HG02943 (cell line): ENCODE results near the gene PPP2R1B.

ENCODE experiments used
- ATAC-seq: cut with Tn5 transposase; IDR thresholded peaks from one replicate; pipeline ENCODE4 v1.9.1; 2021; ENCODE audit warnings: mild to moderate bottlenecking, low read depth, moderate library complexity; ENCODE audit not compliant: unreplicated experiment

The PPP2R1B gene

DNA sequence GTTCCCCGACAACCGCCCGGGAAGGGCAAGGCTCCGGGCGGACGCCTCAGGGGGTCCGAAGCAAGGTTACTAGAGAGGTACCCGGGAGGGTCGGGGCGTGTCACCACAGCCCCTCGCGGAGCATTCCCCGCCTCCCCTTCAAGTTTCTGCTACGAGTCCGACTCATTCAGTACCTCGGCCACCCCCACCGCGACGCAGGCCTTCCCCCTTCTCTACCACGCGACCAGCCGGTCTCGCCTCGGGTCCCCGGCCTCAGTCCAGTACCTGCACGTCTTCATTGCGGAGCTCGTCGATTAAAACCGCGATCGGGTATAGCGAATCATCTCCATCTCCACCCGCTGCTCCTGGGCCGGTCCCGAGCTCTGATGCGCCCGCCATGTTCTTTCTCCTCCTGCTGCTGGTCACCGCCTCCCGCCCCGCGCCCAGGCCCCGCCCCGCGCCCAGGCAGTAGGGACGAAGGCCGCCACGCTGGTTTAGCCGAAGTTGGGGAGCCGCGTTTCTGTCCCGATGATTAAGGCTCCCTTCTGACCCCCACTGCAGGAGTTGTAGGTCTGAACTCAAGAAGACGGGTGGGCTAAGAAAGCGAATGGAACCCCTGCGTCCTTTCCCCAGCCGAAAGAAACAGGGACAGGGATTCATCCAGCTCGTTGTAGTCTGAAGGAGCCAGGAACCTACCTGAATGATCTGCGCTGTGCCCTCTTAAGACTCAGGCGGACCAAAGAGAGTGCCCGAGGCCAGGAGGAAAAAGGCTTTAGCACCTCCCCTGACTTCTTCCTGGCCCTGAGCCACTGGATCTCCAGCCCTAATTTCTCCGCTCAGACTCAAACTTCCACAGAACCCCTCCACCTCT lies at the start of gene PPP2R1B:
PPP2R1B (minus strand) TSS at position 406 of the 850 bp plus-strand sequence; CDS start at position 378, 28 bp downstream.
- peak; percentile 90 for ATAC-seq

DNA sequence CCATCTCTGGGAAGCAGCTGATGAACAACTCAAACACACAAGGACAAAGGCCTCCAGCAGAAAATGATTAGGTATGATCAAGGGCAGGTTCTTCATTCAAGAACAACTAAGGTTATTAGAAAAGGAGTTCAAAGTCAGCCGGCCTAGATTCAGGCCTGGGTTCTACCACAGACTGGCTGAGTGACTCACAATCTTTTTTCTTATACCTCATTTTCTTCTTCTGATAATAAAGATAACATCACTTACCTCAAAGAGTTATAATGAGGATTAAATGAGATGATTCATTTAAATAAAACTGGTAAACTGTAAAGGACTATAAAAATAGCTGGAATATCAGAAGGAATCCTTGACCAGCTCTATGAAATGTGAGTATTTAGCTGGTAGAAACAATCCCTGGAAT lies 49.3 kb upstream of the PPP2R1B start:
- ATAC-seq: no peak

- no peak for ATAC-seq
Measured at GRCh38 chr11:111814557-111815320, 48.5 kb upstream of the PPP2R1B start.

DNA sequence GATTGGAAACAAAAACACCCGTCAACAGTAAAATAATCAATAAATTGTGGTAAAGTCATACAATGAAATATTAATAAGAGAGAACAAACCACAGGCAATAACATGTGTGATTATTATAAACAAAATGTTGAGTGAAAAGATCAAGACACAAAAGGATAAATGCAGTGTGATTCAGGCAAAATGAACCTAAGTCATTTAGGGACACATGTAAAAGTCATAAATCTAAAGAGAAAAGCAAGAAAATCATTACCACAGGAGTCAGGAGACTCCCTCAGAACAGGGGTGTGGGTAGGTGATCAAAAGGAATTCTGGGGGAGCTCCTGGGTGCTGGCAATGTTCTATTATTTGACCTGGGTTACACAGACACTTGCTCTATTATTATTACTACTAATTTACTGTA lies 47.9 kb upstream of the PPP2R1B start:
- no peak for ATAC-seq

DNA sequence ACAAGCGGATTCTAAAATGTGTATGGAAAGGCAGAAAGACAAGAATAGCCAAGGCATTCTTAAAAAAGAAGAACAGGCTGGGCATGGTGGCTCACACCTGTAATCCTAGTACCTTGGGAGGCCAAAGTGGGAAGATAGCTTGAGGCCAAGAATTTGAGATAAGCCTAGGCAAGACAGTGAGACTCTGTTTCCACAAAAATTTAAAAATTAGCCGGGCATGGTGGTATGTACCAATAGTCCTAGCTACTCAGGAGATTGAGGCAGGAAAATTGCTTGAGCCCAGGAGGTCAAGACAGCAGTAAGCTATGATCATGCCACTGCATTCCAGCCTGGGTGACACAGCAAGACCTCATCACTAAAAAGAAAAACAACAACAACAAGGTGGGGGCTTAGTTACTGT lies 46.0 kb upstream of the PPP2R1B start:
- no peak for ATAC-seq

DNA sequence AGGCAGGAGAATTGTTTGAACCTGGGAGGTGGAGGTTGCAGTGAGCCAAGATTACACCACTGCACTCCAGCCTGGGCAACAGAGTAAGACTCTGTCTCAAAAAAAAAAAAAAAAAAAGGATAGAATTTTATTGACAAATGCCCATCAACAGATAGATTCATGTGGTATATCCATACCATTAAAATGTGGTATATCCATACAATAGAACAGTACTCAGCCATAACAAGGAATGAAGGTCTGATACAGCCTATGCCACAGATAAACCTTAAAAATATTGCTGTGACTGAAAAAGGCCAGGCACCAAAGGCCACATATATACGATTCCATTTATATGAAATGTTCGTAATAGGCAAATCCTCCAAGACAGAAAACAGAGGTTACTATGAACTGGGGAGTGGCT lies 45.3 kb upstream of the PPP2R1B start:
- no peak for ATAC-seq

- ATAC-seq: no peak
Measured at GRCh38 chr11:111808834-111809233, 42.6 kb upstream of the PPP2R1B start.

DNA sequence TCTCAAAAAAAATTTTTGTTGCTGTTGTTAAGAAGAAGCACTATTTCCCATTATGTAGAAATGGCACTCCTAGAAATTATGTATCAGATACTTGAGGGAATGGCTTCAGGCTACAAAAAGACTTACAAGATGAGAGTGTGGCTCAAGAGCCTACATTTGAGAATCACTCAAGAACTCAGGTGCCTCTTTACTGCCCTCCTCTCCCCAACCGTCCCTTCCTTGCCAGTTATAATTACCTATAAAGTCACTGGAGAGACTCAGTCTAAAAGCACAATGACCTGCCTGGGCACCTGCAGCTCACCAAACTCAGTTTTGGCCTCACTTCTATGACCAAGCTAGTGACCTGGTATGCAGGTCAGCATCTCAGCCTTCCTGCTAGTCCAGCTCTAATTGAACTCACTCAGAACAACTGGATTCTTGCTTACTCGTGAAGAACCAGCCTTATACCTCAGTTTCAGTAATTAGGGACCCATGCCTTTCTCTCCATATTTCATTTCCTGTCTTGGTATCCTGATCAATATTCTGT lies 41.9 kb upstream of the PPP2R1B start:
- ATAC-seq: no peak

- no peak for ATAC-seq
Measured at GRCh38 chr11:111807076-111807475, 40.9 kb upstream of the PPP2R1B start.

DNA sequence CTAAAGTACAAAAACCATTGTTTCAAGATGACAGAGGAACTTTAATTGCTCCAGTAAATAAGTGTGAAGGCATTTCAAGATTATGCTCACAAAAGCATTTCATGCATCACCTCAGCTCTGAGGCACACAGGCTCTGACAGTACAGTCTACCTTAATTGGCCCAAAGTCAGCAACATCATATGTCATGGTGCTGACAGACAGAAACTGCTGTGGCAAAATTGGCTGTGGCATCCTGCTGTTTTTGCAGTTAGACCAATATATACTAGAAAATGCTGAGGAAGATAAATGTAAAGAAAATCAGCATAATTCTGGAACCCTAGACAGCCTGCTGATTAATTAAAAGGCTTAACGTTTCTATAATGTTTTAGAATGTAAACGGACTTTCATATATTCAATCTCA lies 34.9 kb upstream of the PPP2R1B start:
- ATAC-seq: no peak

- ATAC-seq: no peak
Measured at GRCh38 chr11:111798279-111798678, 32.1 kb upstream of the PPP2R1B start.

- ATAC-seq: no peak
Measured at GRCh38 chr11:111797145-111797581, 31.0 kb upstream of the PPP2R1B start.

- ATAC-seq: no peak
Measured at GRCh38 chr11:111796696-111797095, 30.5 kb upstream of the PPP2R1B start.

DNA sequence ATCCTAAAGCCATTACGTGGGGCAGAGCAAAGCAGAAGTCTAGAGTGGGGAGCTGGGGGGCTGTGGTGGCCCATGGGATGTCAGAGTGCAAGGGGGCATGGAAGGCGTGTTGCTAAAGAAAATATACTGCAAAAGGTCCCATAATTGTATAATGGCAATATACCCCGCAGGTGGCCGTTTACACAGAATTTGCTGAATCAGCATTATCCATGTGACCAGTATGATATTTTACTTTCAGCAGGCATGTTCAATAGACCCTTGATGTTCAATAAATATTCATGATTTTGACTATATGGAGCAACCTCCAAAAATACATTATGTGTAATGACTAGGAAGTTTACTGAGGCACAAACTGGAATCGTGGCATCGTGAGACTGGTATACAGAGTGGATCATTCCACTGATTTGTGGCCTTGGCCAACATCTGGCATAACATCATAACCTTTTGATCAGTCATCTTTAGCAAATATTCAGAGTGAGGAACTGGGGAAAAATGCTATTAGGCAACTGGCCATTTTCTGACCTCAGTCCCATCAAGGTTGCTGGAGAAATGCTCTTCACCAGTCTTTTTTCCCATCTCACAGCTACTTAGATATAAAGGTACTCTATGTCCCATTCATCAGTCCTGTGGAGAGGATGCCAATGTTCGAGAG lies 29.3 kb upstream of the PPP2R1B start:
- ATAC-seq: no peak

- ATAC-seq: no peak
Measured at GRCh38 chr11:111793863-111794262, 27.7 kb upstream of the PPP2R1B start.

DNA sequence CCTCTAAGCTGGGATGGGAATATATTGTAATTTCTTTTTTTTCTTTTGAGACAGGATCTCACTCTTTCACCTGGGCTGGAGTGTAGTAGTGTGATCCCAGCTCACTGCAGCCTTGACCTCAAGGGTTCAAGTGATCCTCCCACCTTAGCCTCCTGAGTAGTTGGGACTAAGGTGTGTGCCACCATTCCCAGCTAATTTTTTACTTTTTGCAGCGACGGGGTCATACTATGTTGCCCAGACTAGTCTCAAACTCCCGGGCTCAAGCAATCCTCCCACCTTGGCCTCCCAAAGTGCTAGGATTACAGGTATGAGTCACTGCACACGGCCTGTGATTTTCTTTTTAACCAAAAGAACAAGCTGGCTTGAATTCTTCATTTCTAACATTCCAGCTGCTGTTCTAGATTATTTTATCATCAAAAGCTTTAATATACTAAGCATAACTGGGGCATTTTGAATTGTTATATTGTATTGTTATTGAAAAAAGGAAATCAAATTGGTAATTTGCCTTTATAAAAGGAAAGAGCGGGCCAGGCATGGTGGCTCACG lies 26.8 kb upstream of the PPP2R1B start:
- ATAC-seq: no peak

DNA sequence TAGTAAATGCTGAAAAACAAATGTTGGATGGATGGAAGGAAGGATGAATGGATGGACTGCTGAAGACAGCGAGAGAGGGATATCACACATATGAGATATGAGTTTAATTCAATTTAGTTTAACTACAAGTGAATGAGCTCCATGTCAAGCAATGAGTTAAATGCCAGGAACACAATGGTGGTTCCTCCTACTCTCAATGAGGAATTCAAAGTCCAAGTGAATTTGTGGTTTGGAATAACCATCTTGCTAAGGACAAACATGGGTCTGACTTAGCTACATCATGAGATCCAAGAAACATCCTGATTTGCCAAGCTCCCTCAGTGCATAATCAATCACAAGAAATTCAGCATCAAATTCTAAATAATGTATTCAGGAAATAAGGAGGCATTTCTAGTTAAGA lies 26.1 kb upstream of the PPP2R1B start:
- no peak for ATAC-seq

- ATAC-seq: no peak
Measured at GRCh38 chr11:111788464-111788863, 22.3 kb upstream of the PPP2R1B start.

DNA sequence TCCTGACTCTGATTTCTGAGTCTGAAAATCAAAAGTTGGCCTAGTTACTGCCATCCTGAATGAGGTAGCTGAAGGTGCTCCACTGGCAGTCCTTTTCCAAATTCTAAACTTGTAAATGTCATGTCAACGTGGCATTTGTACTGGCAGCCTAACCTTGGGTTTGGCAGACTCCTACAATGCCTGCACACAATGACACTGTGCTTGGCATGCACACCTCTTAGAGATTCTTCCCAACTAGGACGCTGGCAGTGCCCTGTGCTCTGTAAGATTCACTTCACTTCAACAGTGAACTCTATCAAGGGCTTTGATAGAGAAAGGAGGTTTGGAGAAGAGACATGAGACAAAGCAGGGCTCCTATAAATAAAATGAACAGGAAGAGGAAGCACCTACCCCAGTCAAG lies 21.9 kb upstream of the PPP2R1B start:
- ATAC-seq: no peak

DNA sequence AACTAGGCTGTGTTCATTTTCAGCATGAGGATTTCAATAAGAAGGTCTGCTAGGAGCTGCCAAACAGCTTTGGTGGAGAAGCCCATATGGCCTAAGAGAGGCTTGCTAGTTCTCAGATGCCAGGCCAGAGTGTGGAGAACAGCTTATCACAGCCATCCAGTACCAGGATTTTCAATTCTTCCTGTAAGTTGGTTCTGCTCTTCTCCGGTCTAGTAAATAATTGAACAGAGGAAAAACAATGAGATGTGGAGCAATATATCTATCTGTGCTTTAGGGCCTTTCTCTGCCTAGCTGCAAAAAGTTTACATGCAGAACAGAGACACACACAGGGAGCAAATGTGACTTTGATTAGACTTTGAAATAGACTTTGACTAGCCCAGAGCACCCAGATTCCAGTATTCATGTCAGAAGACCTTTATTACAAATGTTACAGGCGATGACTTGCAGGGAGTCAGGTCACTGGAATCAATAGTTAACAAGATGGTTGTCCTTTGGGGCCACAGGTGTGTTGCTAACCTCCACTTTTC lies 19.8 kb upstream of the PPP2R1B start:
- ATAC-seq: no peak
